ENCODE measurements around the gene NCAM1.
"Not testable (repeated sequence)": the region's sequence is repeated elsewhere in the genome, so short reads cannot be mapped to it uniquely, and the experiment has no call there.

NCAM1 gene

GRCh38 chr11:112961146-112961668 is at the start of gene NCAM1:
TSS of gene NCAM1 (plus strand) at chr11:112961420.
- TF ChIP-seq CTCF (IDR thresholded peaks at IDR 0.05; ENCODE audit: control insufficient read depth, extremely low read depth, insufficient read depth): no peak
- H3K4me3 ChIP-seq (ENCODE audit: low read depth, low read length): peak within 1 kb of the TSS; percentile 5; the same call in 1 of the 2 replicates
- peak; percentile 11 for DNase-seq (ENCODE audit: low read depth)

- no peak for DNase-seq (ENCODE audit: low read depth)
- no peak overlapping the region for H3K4me3 ChIP-seq (ENCODE audit: low read depth, low read length)
- no peak for TF ChIP-seq CTCF (IDR thresholded peaks at IDR 0.05; ENCODE audit: control insufficient read depth, extremely low read depth, insufficient read depth)
These were observed 38.6 kb upstream of the NCAM1 start for GRCh38 chr11:112922606-112923005.

- DNase-seq (ENCODE audit: low read depth); H3K4me3 ChIP-seq (ENCODE audit: low read depth, low read length): not testable (repeated sequence)
These were observed 36.4 kb upstream of the NCAM1 start for GRCh38 chr11:112924836-112925235.

- no peak for DNase-seq (ENCODE audit: low read depth)
- TF ChIP-seq CTCF (IDR thresholded peaks at IDR 0.05; ENCODE audit: control insufficient read depth, extremely low read depth, insufficient read depth): no peak
- no peak overlapping the region for H3K4me3 ChIP-seq (ENCODE audit: low read depth, low read length)
These were observed 35.5 kb upstream of the NCAM1 start for GRCh38 chr11:112925516-112926310.

GRCh38 chr11:112928136-112928535 is 33.1 kb upstream of the NCAM1 start:
- no peak overlapping the region for H3K4me3 ChIP-seq (ENCODE audit: low read depth, low read length)
- DNase-seq (ENCODE audit: low read depth): no peak
- no peak for TF ChIP-seq CTCF (IDR thresholded peaks at IDR 0.05; ENCODE audit: control insufficient read depth, extremely low read depth, insufficient read depth)

- no peak for DNase-seq (ENCODE audit: low read depth)
- no peak for TF ChIP-seq CTCF (IDR thresholded peaks at IDR 0.05; ENCODE audit: control insufficient read depth, extremely low read depth, insufficient read depth)
These were observed 31.8 kb upstream of the NCAM1 start for GRCh38 chr11:112929432-112929831.

GRCh38 chr11:112931703-112932102 is 29.5 kb upstream of the NCAM1 start:
- DNase-seq (ENCODE audit: low read depth): no peak
- H3K4me3 ChIP-seq (ENCODE audit: low read depth, low read length): no peak overlapping the region
- TF ChIP-seq CTCF (IDR thresholded peaks at IDR 0.05; ENCODE audit: control insufficient read depth, extremely low read depth, insufficient read depth): no peak

More at GRCh38 chr11:112929432-112929831, 31.8 kb upstream of the NCAM1 start:
- no peak overlapping the region for H3K4me3 ChIP-seq (ENCODE audit: low read depth, low read length)
